HCT116 (cell line): Measurements from ENCODE around the gene WDR74. TPM values are rescaled to one million over a fixed set of nuclear protein-coding genes. Genes with fewer than 3 reads are reported as not detected.

Experiments
- ATAC-seq: fragments of 200-7000 bp; cut with Tn5 transposase; 2 replicates; pipeline ENCODE4 v1.9.1; 2020; ENCODE audit warnings: mild to moderate bottlenecking, moderate library complexity
- BruUV-seq: library from RNA; stranded (reverse); fragments of 400-500 nt; replicated peaks from 2 replicates; lab custom pipeline; 2021; lab: Mats Ljungman, UMichigan
- CTCF ChIA-PET: fragments of 300-600 bp; sonication (Branson Sonifier 250); formaldehyde crosslinking; loops from one replicate; lab custom pipeline; 2021; ENCODE audit warnings: antibody characterized with exemption; lab: Charles Lee
- POLR2A ChIA-PET: fragments of 300-600, 350-600 bp; sonication (Branson Sonifier 250); formaldehyde crosslinking; loops from one replicate; lab custom pipeline; 2021; ENCODE audit warnings: antibody characterized with exemption; lab: Charles Lee
- RAD21 ChIA-PET, 2 experiments: fragments of 300-600 bp; sonication (Branson Sonifier 250); formaldehyde crosslinking; loops; one replicate each; lab custom pipeline; 2023; ENCODE audit warnings: low total read pairs in 2 of 2; ENCODE audit not compliant: uncharacterized antibody in 2 of 2, unreplicated experiment in 2 of 2, low non-redundant PET in 1 of 2; lab: Charles Lee
- DNase-seq: peaks from one replicate; pipeline ENCODE4 v3.0.0-alpha.2; 2010; ENCODE audit warnings: low read depth, low spot score
- H2AFZ ChIP-seq: fragments of 200-600 bp; shearing (Covaris generic), sonication (generic); 2 replicates; pipeline ENCODE4 v1.6.1; 2017; ENCODE audit warnings: low read depth, mixed run types, mixed read lengths, antibody characterized with exemption, low read length; ENCODE audit not compliant: poor library complexity, severe bottlenecking
- H3K27ac ChIP-seq: 2 replicates; pipeline ENCODE4 v1.5.1; 2012; ENCODE audit warnings: low read depth, low read length
- H3K27me3 ChIP-seq: fragments of 200-600 bp; sonication (generic); 2 replicates; pipeline ENCODE4 v1.6.1; 2016; ENCODE audit warnings: mixed run types, low read length, mixed read lengths; ENCODE audit not compliant: insufficient read depth
- H3K36me3 ChIP-seq, 2 experiments: fragments of 200-500 bp in 1 of 2; fragments of 200-600 bp in 1 of 2; sonication (Bioruptor generic) in 1 of 2; sonication (generic) in 1 of 2; 2 replicates each; pipeline versions ENCODE4 v1.5.1 to v1.6.1; 2014 to 2016; ENCODE audit warnings: low read length in 2 of 2, inconsistent platforms in 1 of 2, mixed read lengths in 1 of 2, mixed run types in 1 of 2; ENCODE audit not compliant: insufficient read depth in 2 of 2, control insufficient read depth in 1 of 2
- H3K4me1 ChIP-seq, 2 experiments: fragments of 200-600 bp in 1 of 2; sonication (generic) in 1 of 2; 2 replicates each; pipeline versions ENCODE4 v1.5.1 to v1.6.1; 2012 to 2017; ENCODE audit warnings: low read length in 2 of 2, inconsistent platforms in 1 of 2, mild to moderate bottlenecking in 1 of 2, mixed read lengths in 1 of 2, mixed run types in 1 of 2, moderate library complexity in 1 of 2; ENCODE audit not compliant: insufficient read depth in 2 of 2, control insufficient read depth in 1 of 2
- H3K4me2 ChIP-seq: fragments of 200-600 bp; sonication (generic); 2 replicates; pipeline ENCODE4 v1.6.1; 2017; ENCODE audit warnings: mixed run types, low read length, mixed read lengths
- H3K4me3 ChIP-seq, 2 experiments: fragments of 200-600 bp in 1 of 2; sonication (generic) in 1 of 2; replicated peaks in 1 of 2; 2 replicates each; pipeline ENCODE4 v1.5.1; 2011 to 2016; ENCODE audit warnings: low read length in 2 of 2, control low read depth in 1 of 2, low read depth in 1 of 2, mild to moderate bottlenecking in 1 of 2, mixed read lengths in 1 of 2, mixed run types in 1 of 2
- H3K79me2 ChIP-seq: fragments of 200-600 bp; sonication (generic); 2 replicates; pipeline ENCODE4 v1.6.1; 2017; ENCODE audit warnings: mild to moderate bottlenecking, mixed run types, low read length, moderate library complexity, mixed read lengths; ENCODE audit not compliant: insufficient read depth
- H3K9ac ChIP-seq: fragments of 200-600 bp; sonication (generic); 2 replicates; pipeline ENCODE4 v1.6.1; 2016; ENCODE audit warnings: low read length, mixed read lengths
- H3K9me2 ChIP-seq: fragments of 200-600 bp; sonication (generic), shearing (Covaris generic); 2 replicates; pipeline ENCODE4 v1.6.1; 2017; ENCODE audit warnings: mixed run types, mild to moderate bottlenecking, moderate library complexity; ENCODE audit not compliant: insufficient read depth
- H3K9me3 ChIP-seq, 2 experiments: fragments of 200-500 bp in 1 of 2; fragments of 200-600 bp in 1 of 2; sonication (Bioruptor generic) in 1 of 2; sonication (generic) in 1 of 2; 2 replicates each; pipeline ENCODE4 v1.6.1; 2014 to 2017; ENCODE audit warnings: low read length in 2 of 2, mixed read lengths in 2 of 2, inconsistent platforms in 1 of 2, low read depth in 1 of 2, mild to moderate bottlenecking in 1 of 2, mixed run types in 1 of 2, moderate library complexity in 1 of 2; ENCODE audit not compliant: control insufficient read depth in 1 of 2, insufficient read depth in 1 of 2
- H4K20me1 ChIP-seq: fragments of 200-600 bp; sonication (generic), shearing (Covaris generic); 2 replicates; pipeline ENCODE4 v1.6.1; 2017; ENCODE audit warnings: mixed run types, mild to moderate bottlenecking, moderate library complexity; ENCODE audit not compliant: insufficient read depth
- CBX3 ChIP-seq: IDR thresholded peaks from 2 replicates; pipeline ENCODE4 v1.6.1; 2012; ENCODE audit warnings: low read depth
- CEBPB ChIP-seq: IDR thresholded peaks from 2 replicates; pipeline ENCODE4 v1.6.1; 2012; ENCODE audit warnings: low read depth
- EGR1 ChIP-seq: IDR thresholded peaks from 2 replicates; pipeline ENCODE4 v1.6.1; 2012; ENCODE audit warnings: low read depth
- ELF1 ChIP-seq: IDR thresholded peaks from 2 replicates; pipeline ENCODE4 v1.6.1; 2012; ENCODE audit warnings: low read depth, borderline replicate concordance
- EZH2 ChIP-seq: fragments of 200-600 bp; sonication (generic); IDR thresholded peaks from 2 replicates; pipeline ENCODE4 v1.6.1; 2017; ENCODE audit warnings: antibody characterized with exemption, mixed run types
- EZH2phosphoT487 ChIP-seq: fragments of 200-600 bp; IDR thresholded peaks from 2 replicates; pipeline ENCODE4 v1.6.1; 2018; ENCODE audit warnings: antibody characterized with exemption, borderline replicate concordance
- FOSL1 ChIP-seq: IDR thresholded peaks from 2 replicates; pipeline ENCODE4 v1.6.1; 2012; ENCODE audit warnings: low read depth
- JUND ChIP-seq: IDR thresholded peaks from 2 replicates; pipeline ENCODE4 v1.6.1; 2012
- POLR2A ChIP-seq: IDR thresholded peaks from 2 replicates; pipeline ENCODE4 v1.7.0; 2011; ENCODE audit warnings: borderline replicate concordance; ENCODE audit not compliant: insufficient read depth, insufficient read length; ENCODE audit errors: extremely low read depth
- POLR2AphosphoS5 ChIP-seq: IDR thresholded peaks from 2 replicates; pipeline ENCODE4 v1.6.1; 2011; ENCODE audit warnings: mild to moderate bottlenecking, low read depth, low read length, moderate library complexity
- RAD21 ChIP-seq: IDR thresholded peaks from 2 replicates; pipeline ENCODE4 v1.6.1; 2012; ENCODE audit warnings: low read depth, mild to moderate bottlenecking
- SP1 ChIP-seq: IDR thresholded peaks from 2 replicates; pipeline ENCODE4 v1.6.1; 2012; ENCODE audit warnings: low read depth
- YY1 ChIP-seq: IDR thresholded peaks from 2 replicates; pipeline ENCODE4 v1.6.1; 2011; ENCODE audit warnings: low read length, low read depth, moderate library complexity, mild to moderate bottlenecking; ENCODE audit not compliant: insufficient replicate concordance; ENCODE audit errors: extremely low read depth
- ZFX ChIP-seq: fragments of 450-650 bp; IDR thresholded peaks from 2 replicates; pipeline ENCODE4 v1.6.1; 2017
- ZNF274 ChIP-seq: fragments of 200-500 bp; sonication (Bioruptor generic); IDR thresholded peaks from 2 replicates; pipeline ENCODE4 v1.6.1; 2014; ENCODE audit warnings: mild to moderate bottlenecking, low read depth, low read length, inconsistent platforms
- intact Hi-C: fragments of 100-400 bp; cut with micrococcal nuclease; formaldehyde crosslinking; loops from 2 replicates; pipeline ENCODE4 v1.10.0; 2022
- total RNA-seq: library from RNA; stranded (reverse); gene quantifications from one replicate; pipeline ENCODE4 v1.2.1, GENCODE V29; 2021; ENCODE audit not compliant: unreplicated experiment
- TF ChIP-seq, protein P1 (sequence below): IDR thresholded peaks from 2 replicates; pipeline ENCODE4 v1.6.1; 2012; ENCODE audit warnings: low read depth
- TF ChIP-seq, protein P2 (sequence below): IDR thresholded peaks from 2 replicates; pipeline ENCODE4 v1.6.1; 2012
- TF ChIP-seq, protein P3 (sequence below), 3 experiments: fragments of 200-600 bp in 1 of 3; sonication (generic) in 1 of 3; IDR thresholded peaks in 2 of 3; conservative IDR thresholded peaks in 1 of 3; 2 replicates each; pipeline ENCODE4 v1.5.1; 2012 to 2017; ENCODE audit warnings: low read depth in 2 of 3, low read length in 2 of 3, antibody characterized with exemption in 1 of 3, borderline replicate concordance in 1 of 3, control low read depth in 1 of 3, mild to moderate bottlenecking in 1 of 3, mixed read lengths in 1 of 3, mixed run types in 1 of 3, moderate library complexity in 1 of 3; ENCODE audit not compliant: insufficient read depth in 1 of 3

Gene WDR74
- total RNA-seq, 1 experiment from 2014 or later = 111 TPM

DNA sequence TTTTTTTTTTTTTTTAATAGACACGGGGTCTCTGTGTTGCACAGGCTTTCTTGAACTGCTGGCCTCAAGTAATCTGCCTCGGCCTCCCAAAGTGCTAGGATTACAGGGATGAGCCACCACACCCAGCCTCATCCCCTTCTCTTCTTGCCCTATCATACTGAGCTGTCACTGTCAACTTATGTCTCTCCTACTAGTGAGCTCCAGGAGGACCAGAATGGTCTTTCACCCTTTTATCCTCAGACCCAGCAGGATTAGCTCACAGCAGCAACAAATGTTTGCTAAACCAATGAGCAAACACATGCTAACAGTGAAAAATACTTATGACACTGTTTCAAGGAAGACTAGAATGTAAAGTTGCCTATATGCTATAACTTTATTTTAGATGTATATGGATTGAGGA is 27.7 kb downstream of the WDR74 start (continued):
- TF ChIP-seq, protein P1, sequence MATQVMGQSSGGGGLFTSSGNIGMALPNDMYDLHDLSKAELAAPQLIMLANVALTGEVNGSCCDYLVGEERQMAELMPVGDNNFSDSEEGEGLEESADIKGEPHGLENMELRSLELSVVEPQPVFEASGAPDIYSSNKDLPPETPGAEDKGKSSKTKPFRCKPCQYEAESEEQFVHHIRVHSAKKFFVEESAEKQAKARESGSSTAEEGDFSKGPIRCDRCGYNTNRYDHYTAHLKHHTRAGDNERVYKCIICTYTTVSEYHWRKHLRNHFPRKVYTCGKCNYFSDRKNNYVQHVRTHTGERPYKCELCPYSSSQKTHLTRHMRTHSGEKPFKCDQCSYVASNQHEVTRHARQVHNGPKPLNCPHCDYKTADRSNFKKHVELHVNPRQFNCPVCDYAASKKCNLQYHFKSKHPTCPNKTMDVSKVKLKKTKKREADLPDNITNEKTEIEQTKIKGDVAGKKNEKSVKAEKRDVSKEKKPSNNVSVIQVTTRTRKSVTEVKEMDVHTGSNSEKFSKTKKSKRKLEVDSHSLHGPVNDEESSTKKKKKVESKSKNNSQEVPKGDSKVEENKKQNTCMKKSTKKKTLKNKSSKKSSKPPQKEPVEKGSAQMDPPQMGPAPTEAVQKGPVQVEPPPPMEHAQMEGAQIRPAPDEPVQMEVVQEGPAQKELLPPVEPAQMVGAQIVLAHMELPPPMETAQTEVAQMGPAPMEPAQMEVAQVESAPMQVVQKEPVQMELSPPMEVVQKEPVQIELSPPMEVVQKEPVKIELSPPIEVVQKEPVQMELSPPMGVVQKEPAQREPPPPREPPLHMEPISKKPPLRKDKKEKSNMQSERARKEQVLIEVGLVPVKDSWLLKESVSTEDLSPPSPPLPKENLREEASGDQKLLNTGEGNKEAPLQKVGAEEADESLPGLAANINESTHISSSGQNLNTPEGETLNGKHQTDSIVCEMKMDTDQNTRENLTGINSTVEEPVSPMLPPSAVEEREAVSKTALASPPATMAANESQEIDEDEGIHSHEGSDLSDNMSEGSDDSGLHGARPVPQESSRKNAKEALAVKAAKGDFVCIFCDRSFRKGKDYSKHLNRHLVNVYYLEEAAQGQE = no peak
- no peak for TF ChIP-seq CEBPB
- TF ChIP-seq, all 23 proteins: peak for 0

DNA sequence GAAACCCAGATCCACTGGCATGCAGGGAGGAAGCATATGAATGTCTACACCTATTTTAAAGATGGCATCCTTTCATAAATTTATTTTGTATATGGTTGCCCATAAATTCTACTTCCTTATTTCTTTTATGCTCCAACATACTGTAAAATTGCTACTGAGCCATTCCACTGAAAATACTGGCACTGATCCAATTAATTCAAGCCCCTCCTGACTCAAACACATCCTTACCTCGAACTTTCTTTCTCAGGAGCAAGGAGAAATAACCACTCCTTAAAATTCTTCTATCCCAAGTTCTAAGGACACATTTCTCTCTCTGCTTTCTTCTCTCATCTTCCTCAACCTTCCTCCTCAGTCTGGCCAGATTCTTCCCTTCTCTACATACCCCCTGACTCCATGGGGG is 28.6 kb downstream of the WDR74 start:
- no peak for ATAC-seq
- no peak for DNase-seq
- Histone ChIP-seq H3K9ac (no peak overlapping the region), H3K4me3 (no peak overlapping the region), H3K4me2 (no peak overlapping the region), H3K27ac (no peak overlapping the region), H2AFZ (no peak overlapping the region), H3K27me3 (no peaks in the 10 kb centered on the region), H3K9me3 (no peaks in the 10 kb centered on the region), H3K9me2 (no peaks in the 10 kb centered on the region), H3K79me2 (no peaks in the 10 kb centered on the region), H3K4me1 (peaks cover 0 to 11% of the 10 kb centered on the region in 2 experiments; a peak in 2 of 4 replicates), H4K20me1 (no peaks in the 10 kb centered on the region), H3K36me3 (no peaks in the 10 kb centered on the region; a peak in 1 of 4 replicates)
- RAD21 ChIA-PET = no interaction called here
- TF ChIP-seq EZH2 (no peak), ZFX (no peak), ELF1 (no peak), YY1 (no peak), POLR2AphosphoS5 (no peak), FOSL1 (no peak), CBX3 (no peak), JUND (no peak), EZH2phosphoT487 (no peak), EGR1 (no peak), ZNF274 (no peak), RAD21 (no peak), CEBPB (no peak), POLR2A (no peak), SP1 (no peak)
- TF ChIP-seq, protein P2, sequence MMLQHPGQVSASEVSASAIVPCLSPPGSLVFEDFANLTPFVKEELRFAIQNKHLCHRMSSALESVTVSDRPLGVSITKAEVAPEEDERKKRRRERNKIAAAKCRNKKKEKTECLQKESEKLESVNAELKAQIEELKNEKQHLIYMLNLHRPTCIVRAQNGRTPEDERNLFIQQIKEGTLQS = no peak
- TF ChIP-seq, protein P1 = no peak
- TF ChIP-seq, protein P3, sequence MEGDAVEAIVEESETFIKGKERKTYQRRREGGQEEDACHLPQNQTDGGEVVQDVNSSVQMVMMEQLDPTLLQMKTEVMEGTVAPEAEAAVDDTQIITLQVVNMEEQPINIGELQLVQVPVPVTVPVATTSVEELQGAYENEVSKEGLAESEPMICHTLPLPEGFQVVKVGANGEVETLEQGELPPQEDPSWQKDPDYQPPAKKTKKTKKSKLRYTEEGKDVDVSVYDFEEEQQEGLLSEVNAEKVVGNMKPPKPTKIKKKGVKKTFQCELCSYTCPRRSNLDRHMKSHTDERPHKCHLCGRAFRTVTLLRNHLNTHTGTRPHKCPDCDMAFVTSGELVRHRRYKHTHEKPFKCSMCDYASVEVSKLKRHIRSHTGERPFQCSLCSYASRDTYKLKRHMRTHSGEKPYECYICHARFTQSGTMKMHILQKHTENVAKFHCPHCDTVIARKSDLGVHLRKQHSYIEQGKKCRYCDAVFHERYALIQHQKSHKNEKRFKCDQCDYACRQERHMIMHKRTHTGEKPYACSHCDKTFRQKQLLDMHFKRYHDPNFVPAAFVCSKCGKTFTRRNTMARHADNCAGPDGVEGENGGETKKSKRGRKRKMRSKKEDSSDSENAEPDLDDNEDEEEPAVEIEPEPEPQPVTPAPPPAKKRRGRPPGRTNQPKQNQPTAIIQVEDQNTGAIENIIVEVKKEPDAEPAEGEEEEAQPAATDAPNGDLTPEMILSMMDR (IDR thresholded peaks at IDR 0.05 in 2 of 3, conservative IDR thresholded peaks at IDR 0.05 in 1 of 3; ENCODE audit: borderline replicate concordance in 1 of 3, insufficient read depth in 1 of 3, low read depth in 2 of 3, low read length in 2 of 3) = no peak
- intact Hi-C loops = no loop called here
- BruUV-seq = no TSS peak
- CTCF ChIA-PET = no interaction called here
- POLR2A ChIA-PET = interaction anchor here (1.3 to 2.5 kb wide), 2 partner anchors 17 to 30 kb away, joined by 3 to 10 read pairs; no protein-coding TSS in a partner anchor
